HEK293 (cell line): ENCODE results near the gene SYNGR3.

ENCODE experiments used
- IKZF3 ChIP-seq: fragments of 450-650 bp; IDR thresholded peaks from 2 replicates; pipeline ENCODE4 v1.5.0; 2018; ENCODE audit warnings: missing biosample characterization, mild to moderate bottlenecking, missing genetic modification characterization, moderate library complexity
- SP2 ChIP-seq: fragments of 450-650 bp; formaldehyde crosslinking; IDR thresholded peaks from 2 replicates; pipeline ENCODE4 v1.5.1; 2016; ENCODE audit warnings: missing biosample characterization, missing genetic modification characterization
- SP7 ChIP-seq: fragments of 450-650 bp; formaldehyde crosslinking; IDR thresholded peaks from 2 replicates; pipeline ENCODE4 v1.5.1; 2016; ENCODE audit warnings: missing biosample characterization, missing genetic modification characterization
- YY2 ChIP-seq: fragments of 450-650 bp; formaldehyde crosslinking; IDR thresholded peaks from 2 replicates; pipeline ENCODE4 v1.5.1; 2016; ENCODE audit warnings: missing biosample characterization, missing genetic modification characterization
- ZBTB1 ChIP-seq: fragments of 450-650 bp; formaldehyde crosslinking; IDR thresholded peaks from 2 replicates; pipeline ENCODE4 v1.5.1; 2016; ENCODE audit warnings: missing biosample characterization, missing genetic modification characterization
- ZNF10 ChIP-seq: fragments of 450-650 bp; formaldehyde crosslinking; IDR thresholded peaks from 2 replicates; pipeline ENCODE4 v1.5.1; 2017; ENCODE audit warnings: missing biosample characterization, missing genetic modification characterization
- ZNF138 ChIP-seq: fragments of 450-650 bp; formaldehyde crosslinking; IDR thresholded peaks from 2 replicates; pipeline ENCODE4 v1.5.1; 2016; ENCODE audit warnings: missing biosample characterization, missing genetic modification characterization, borderline replicate concordance
- ZNF2 ChIP-seq: fragments of 450-650 bp; formaldehyde crosslinking; IDR thresholded peaks from 2 replicates; pipeline ENCODE4 v1.5.1; 2016; ENCODE audit warnings: missing biosample characterization, missing genetic modification characterization
- ZNF555 ChIP-seq: fragments of 450-650 bp; formaldehyde crosslinking; conservative IDR thresholded peaks from 2 replicates; pipeline ENCODE4 v1.5.1; 2017; ENCODE audit warnings: missing biosample characterization, mild to moderate bottlenecking, missing genetic modification characterization, inconsistent platforms
- ZNF558 ChIP-seq: fragments of 450-650 bp; formaldehyde crosslinking; IDR thresholded peaks from 2 replicates; pipeline ENCODE4 v1.5.1; 2016; ENCODE audit warnings: missing biosample characterization, missing genetic modification characterization
- ZNF600 ChIP-seq: fragments of 450-650 bp; formaldehyde crosslinking; IDR thresholded peaks from 2 replicates; pipeline ENCODE4 v1.5.1; 2016; ENCODE audit warnings: missing biosample characterization, missing genetic modification characterization
- ZNF837 ChIP-seq: fragments of 450-650 bp; formaldehyde crosslinking; IDR thresholded peaks from 2 replicates; pipeline ENCODE4 v1.5.1; 2016; ENCODE audit warnings: missing biosample characterization, missing genetic modification characterization
- TF ChIP-seq, protein P1 (sequence below): fragments of 450-650 bp; formaldehyde crosslinking; IDR thresholded peaks from 2 replicates; pipeline ENCODE4 v1.5.1; 2016; ENCODE audit warnings: missing biosample characterization, missing genetic modification characterization, borderline replicate concordance
- TF ChIP-seq, protein P2 (sequence below): fragments of 450-650 bp; formaldehyde crosslinking; IDR thresholded peaks from 2 replicates; pipeline ENCODE4 v1.5.1; 2017; ENCODE audit warnings: missing biosample characterization, missing genetic modification characterization
- TF ChIP-seq, protein P3 (sequence below): fragments of 450-650 bp; formaldehyde crosslinking; IDR thresholded peaks from 2 replicates; pipeline ENCODE4 v1.5.1; 2016; ENCODE audit warnings: missing biosample characterization, missing genetic modification characterization
- TF ChIP-seq, protein P4 (sequence below): fragments of 450-650 bp; formaldehyde crosslinking; conservative IDR thresholded peaks from 2 replicates; pipeline ENCODE4 v1.5.1; 2016; ENCODE audit warnings: low read depth, missing biosample characterization, missing genetic modification characterization
- TF ChIP-seq, protein P5 (sequence below): fragments of 450-650 bp; formaldehyde crosslinking; optimal IDR thresholded peaks from 2 replicates; pipeline ENCODE3; 2016; ENCODE audit warnings: missing biosample characterization, mild to moderate bottlenecking, missing genetic modification characterization
- TF ChIP-seq, protein P6 (sequence below): fragments of 450-650 bp; formaldehyde crosslinking; IDR thresholded peaks from 2 replicates; pipeline ENCODE4 v1.5.1; 2016; ENCODE audit warnings: missing biosample characterization, missing genetic modification characterization
- TF ChIP-seq, protein P7 (sequence below): fragments of 450-650 bp; formaldehyde crosslinking; conservative IDR thresholded peaks from 2 replicates; pipeline ENCODE4 v1.5.1; 2016; ENCODE audit warnings: low read depth, missing biosample characterization, missing genetic modification characterization

The SYNGR3 gene

DNA sequence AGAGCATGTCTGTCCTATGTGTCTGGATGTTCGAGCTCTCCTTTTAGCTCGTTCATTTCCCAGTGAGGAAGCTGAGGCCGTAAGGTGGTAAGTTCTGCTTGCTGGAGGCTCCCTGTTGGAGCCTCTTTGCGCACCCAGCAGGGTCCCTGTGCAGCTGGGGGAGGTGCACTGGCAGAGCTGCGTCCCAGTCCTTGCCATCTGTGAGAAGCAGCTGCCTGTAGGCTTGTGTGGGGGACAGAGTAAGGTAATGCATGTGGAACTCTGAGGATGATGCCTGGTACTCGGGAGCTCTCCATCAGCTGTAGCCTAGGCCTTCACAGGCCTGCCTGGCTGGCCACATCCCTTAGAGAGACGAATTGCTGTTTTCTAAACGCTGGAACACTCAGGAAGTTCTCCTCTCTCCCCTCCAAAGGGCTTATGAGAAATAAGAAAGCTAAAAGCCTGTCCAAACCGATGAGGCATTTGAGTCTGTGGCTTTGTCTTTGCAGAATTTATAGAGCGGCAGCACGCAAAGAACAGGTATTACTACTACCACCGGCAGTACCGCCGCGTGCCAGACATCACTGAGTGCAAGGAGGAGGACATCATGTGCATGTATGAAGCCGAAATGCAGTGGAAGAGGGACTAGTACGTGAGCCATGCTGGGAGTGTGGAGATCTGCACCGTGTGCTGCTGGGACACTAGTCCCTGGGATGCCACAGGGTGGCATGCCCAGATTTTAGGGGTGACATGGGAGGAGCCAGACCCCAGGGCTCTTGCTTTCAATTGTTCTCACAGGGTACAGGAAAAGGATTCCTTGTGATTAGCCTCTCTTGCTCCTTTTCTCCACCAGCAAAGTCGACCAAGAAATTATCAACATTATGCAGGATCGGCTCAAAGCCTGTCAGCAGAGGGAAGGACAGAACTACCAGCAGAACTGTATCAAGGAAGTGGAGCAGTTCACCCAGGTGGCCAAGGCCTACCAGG, 28.8 kb upstream of the SYNGR3 start (continued):
- TF ChIP-seq, protein P1, sequence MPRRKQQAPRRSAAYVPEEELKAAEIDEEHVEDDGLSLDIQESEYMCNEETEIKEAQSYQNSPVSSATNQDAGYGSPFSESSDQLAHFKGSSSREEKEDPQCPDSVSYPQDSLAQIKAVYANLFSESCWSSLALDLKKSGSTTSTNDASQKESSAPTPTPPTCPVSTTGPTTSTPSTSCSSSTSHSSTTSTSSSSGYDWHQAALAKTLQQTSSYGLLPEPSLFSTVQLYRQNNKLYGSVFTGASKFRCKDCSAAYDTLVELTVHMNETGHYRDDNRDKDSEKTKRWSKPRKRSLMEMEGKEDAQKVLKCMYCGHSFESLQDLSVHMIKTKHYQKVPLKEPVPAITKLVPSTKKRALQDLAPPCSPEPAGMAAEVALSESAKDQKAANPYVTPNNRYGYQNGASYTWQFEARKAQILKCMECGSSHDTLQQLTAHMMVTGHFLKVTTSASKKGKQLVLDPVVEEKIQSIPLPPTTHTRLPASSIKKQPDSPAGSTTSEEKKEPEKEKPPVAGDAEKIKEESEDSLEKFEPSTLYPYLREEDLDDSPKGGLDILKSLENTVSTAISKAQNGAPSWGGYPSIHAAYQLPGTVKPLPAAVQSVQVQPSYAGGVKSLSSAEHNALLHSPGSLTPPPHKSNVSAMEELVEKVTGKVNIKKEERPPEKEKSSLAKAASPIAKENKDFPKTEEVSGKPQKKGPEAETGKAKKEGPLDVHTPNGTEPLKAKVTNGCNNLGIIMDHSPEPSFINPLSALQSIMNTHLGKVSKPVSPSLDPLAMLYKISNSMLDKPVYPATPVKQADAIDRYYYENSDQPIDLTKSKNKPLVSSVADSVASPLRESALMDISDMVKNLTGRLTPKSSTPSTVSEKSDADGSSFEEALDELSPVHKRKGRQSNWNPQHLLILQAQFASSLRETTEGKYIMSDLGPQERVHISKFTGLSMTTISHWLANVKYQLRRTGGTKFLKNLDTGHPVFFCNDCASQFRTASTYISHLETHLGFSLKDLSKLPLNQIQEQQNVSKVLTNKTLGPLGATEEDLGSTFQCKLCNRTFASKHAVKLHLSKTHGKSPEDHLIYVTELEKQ (tag by site-specific recombination): no peak
- TF ChIP-seq SP2 (tag by site-specific recombination) (no peak), ZNF2 (tag by site-specific recombination) (peak; percentile 92), IKZF3 (peak; percentile 93), ZNF837 (tag by site-specific recombination) (0 out of 2 replicates have a peak, but pooled peaks have one; percentile 36), ZNF138 (tag by site-specific recombination) (no peak), ZNF10 (0 out of 2 replicates have a peak, but pooled peaks have one; percentile 15), ZNF558 (tag by site-specific recombination) (no peak), ZNF555 (tag by site-specific recombination) (no peak), YY2 (no peak), SP7 (tag by site-specific recombination) (peak; percentile 26), ZBTB1 (tag by site-specific recombination) (no peak), ZNF600 (tag by site-specific recombination) (peak; percentile 82)
- TF ChIP-seq, protein P2, sequence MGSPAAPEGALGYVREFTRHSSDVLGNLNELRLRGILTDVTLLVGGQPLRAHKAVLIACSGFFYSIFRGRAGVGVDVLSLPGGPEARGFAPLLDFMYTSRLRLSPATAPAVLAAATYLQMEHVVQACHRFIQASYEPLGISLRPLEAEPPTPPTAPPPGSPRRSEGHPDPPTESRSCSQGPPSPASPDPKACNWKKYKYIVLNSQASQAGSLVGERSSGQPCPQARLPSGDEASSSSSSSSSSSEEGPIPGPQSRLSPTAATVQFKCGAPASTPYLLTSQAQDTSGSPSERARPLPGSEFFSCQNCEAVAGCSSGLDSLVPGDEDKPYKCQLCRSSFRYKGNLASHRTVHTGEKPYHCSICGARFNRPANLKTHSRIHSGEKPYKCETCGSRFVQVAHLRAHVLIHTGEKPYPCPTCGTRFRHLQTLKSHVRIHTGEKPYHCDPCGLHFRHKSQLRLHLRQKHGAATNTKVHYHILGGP (tag by site-specific recombination): no peak
- TF ChIP-seq, protein P3, sequence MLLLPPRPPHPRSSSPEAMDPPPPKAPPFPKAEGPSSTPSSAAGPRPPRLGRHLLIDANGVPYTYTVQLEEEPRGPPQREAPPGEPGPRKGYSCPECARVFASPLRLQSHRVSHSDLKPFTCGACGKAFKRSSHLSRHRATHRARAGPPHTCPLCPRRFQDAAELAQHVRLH (tag by site-specific recombination): peak; percentile 39; the same call in 1 of the 2 replicates
- TF ChIP-seq, protein P4, sequence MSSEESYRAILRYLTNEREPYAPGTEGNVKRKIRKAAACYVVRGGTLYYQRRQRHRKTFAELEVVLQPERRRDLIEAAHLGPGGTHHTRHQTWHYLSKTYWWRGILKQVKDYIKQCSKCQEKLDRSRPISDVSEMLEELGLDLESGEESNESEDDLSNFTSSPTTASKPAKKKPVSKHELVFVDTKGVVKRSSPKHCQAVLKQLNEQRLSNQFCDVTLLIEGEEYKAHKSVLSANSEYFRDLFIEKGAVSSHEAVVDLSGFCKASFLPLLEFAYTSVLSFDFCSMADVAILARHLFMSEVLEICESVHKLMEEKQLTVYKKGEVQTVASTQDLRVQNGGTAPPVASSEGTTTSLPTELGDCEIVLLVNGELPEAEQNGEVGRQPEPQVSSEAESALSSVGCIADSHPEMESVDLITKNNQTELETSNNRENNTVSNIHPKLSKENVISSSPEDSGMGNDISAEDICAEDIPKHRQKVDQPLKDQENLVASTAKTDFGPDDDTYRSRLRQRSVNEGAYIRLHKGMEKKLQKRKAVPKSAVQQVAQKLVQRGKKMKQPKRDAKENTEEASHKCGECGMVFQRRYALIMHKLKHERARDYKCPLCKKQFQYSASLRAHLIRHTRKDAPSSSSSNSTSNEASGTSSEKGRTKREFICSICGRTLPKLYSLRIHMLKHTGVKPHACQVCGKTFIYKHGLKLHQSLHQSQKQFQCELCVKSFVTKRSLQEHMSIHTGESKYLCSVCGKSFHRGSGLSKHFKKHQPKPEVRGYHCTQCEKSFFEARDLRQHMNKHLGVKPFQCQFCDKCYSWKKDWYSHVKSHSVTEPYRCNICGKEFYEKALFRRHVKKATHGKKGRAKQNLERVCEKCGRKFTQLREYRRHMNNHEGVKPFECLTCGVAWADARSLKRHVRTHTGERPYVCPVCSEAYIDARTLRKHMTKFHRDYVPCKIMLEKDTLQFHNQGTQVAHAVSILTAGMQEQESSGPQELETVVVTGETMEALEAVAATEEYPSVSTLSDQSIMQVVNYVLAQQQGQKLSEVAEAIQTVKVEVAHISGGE (tag by site-specific recombination): peak; percentile 25; the same call in 1 of the 2 replicates
- TF ChIP-seq, protein P5, sequence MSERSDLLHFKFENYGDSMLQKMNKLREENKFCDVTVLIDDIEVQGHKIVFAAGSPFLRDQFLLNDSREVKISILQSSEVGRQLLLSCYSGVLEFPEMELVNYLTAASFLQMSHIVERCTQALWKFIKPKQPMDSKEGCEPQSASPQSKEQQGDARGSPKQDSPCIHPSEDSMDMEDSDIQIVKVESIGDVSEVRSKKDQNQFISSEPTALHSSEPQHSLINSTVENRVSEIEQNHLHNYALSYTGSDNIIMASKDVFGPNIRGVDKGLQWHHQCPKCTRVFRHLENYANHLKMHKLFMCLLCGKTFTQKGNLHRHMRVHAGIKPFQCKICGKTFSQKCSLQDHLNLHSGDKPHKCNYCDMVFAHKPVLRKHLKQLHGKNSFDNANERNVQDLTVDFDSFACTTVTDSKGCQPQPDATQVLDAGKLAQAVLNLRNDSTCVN (tag by site-specific recombination): peak; percentile 27
- TF ChIP-seq, protein P6, sequence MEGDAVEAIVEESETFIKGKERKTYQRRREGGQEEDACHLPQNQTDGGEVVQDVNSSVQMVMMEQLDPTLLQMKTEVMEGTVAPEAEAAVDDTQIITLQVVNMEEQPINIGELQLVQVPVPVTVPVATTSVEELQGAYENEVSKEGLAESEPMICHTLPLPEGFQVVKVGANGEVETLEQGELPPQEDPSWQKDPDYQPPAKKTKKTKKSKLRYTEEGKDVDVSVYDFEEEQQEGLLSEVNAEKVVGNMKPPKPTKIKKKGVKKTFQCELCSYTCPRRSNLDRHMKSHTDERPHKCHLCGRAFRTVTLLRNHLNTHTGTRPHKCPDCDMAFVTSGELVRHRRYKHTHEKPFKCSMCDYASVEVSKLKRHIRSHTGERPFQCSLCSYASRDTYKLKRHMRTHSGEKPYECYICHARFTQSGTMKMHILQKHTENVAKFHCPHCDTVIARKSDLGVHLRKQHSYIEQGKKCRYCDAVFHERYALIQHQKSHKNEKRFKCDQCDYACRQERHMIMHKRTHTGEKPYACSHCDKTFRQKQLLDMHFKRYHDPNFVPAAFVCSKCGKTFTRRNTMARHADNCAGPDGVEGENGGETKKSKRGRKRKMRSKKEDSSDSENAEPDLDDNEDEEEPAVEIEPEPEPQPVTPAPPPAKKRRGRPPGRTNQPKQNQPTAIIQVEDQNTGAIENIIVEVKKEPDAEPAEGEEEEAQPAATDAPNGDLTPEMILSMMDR (tag by site-specific recombination): no peak
- TF ChIP-seq, protein P7, sequence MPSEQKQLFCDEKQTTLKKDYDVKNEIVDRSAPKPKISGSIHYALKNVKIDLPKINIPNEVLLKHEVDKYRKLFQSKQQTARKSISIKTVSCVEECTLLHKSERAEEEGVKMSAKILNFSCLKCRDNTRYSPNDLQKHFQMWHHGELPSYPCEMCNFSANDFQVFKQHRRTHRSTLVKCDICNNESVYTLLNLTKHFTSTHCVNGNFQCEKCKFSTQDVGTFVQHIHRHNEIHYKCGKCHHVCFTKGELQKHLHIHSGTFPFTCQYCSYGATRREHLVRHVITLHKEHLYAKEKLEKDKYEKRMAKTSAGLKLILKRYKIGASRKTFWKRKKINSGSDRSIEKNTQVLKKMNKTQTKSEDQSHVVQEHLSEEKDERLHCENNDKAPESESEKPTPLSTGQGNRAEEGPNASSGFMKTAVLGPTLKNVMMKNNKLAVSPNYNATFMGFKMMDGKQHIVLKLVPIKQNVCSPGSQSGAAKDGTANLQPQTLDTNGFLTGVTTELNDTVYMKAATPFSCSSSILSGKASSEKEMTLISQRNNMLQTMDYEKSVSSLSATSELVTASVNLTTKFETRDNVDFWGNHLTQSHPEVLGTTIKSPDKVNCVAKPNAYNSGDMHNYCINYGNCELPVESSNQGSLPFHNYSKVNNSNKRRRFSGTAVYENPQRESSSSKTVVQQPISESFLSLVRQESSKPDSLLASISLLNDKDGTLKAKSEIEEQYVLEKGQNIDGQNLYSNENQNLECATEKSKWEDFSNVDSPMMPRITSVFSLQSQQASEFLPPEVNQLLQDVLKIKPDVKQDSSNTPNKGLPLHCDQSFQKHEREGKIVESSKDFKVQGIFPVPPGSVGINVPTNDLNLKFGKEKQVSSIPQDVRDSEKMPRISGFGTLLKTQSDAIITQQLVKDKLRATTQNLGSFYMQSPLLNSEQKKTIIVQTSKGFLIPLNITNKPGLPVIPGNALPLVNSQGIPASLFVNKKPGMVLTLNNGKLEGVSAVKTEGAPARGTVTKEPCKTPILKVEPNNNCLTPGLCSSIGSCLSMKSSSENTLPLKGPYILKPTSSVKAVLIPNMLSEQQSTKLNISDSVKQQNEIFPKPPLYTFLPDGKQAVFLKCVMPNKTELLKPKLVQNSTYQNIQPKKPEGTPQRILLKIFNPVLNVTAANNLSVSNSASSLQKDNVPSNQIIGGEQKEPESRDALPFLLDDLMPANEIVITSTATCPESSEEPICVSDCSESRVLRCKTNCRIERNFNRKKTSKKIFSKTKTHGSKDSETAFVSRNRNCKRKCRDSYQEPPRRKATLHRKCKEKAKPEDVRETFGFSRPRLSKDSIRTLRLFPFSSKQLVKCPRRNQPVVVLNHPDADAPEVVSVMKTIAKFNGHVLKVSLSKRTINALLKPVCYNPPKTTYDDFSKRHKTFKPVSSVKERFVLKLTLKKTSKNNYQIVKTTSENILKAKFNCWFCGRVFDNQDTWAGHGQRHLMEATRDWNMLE (tag by site-specific recombination): no peak
